ENCODE results near the gene VSTM2A.

VSTM2A gene

GRCh38 chr7:54615537-54615936 lies 73.4 kb downstream of the VSTM2A start:
- DNase-seq (ENCODE audit: low read depth) = no peak

Measured in T follicular helper cell (primary cell).